G401.6 (cell line): ENCODE data around the gene RMP24.
"Not testable (repeated sequence)": the region's sequence is repeated elsewhere in the genome, so short reads cannot be mapped to it uniquely, and the experiment has no call there.

ENCODE experiments used
- FAIRE-seq: peaks from 2 replicates; lab custom pipeline; 2012; peaks lifted over from hg19 to GRCh38; lab: Jason Lieb, UNC

RMP24 gene

DNA sequence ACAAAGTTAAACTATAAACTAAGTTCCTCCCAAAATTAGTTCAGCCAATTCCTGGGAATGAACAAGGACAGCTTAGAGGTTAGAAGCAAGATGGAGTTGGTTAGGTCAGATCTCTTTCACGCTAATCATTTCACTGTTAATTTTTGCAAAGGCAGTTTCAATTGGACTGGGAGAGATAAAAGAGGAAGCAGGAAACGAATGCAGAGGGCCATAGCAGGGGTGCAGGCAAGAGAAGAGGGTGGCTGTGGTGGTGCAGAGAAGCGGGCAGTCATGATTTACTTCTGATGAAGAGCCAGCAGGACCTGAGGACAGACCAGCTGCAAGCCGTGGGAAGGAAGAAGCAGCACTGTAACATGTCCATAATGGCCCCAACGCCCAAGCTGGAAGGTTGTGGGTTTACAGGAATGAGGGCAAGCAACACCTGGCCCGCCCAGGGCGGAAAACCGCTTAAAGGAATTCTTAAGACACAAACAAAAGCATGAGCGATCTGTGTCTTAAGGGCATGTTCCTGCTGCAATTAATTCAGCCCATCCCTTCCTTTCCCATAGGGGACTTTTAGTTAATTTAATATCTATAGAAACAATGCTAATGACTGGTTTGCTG is 4.1 kb upstream of the RMP24 start:
- no peak for FAIRE-seq

DNA sequence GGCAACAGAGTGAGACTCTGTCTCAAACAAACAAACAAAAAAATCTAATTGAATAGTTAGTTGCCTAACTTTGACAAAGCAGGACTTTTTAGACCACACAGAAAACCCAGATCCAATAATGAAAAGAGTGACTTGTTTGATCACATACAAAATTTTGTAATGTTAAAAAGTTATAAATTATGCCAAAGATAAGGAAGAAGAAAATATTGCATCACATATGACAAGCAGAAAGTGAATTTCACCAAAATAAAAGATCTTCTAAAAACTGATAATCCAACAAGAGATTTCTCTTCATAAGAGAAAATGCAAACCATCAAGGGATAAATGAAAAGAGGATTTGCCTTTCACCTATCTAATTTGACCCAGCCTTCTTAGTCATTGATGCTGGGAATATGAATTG is 2.8 kb upstream of the RMP24 start:
- no peak for FAIRE-seq

DNA sequence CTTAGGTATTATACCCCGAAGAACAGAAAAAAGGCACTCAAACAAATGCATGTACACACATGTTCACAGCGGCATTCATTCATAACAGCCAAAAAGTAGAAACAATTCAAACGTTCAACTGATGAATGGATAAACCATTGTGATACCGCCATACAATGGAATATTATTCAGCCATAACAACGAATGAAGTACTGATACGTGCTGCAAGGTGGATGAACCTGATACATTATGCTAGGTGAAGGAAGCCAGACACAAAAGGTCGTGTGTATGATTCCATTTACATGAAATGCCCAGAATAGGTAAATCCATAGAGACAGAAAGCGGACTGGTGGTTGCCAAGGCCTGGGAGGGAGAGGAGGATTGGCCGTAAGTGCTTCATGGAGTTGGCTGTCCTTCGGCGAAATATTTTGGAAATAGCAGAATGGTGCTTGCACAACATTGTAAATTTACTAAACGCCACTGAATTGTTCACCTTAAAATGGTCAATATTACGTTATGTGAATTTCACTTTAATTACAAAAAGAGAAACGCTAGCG is 750 bp upstream of the RMP24 start:
- FAIRE-seq = no peak

GRCh38 chr18:35973650-35974049 is 1.2 kb downstream of the RMP24 start:
- FAIRE-seq = no peak

GRCh38 chr18:35974181-35974580 is 1.7 kb downstream of the RMP24 start:
- FAIRE-seq = no peak

DNA sequence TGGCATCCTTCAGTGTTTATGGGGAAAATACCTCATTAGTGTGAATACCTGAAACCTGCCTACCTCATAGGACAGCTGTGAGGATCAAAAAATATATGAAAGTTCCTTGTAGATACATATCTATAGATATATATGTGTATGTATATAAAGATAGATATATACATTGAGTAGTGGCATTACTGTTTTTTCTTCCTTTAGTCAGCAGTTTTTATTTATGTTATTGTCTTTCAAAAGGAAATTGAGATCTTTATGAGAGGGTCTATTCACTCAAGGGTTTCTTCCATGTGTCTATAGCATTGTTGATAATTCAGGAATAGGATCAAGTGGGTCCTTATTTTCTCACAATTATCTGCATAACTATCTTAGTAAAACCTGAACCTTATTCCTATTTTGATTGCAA is 6.6 kb downstream of the RMP24 start:
- no peak for FAIRE-seq

DNA sequence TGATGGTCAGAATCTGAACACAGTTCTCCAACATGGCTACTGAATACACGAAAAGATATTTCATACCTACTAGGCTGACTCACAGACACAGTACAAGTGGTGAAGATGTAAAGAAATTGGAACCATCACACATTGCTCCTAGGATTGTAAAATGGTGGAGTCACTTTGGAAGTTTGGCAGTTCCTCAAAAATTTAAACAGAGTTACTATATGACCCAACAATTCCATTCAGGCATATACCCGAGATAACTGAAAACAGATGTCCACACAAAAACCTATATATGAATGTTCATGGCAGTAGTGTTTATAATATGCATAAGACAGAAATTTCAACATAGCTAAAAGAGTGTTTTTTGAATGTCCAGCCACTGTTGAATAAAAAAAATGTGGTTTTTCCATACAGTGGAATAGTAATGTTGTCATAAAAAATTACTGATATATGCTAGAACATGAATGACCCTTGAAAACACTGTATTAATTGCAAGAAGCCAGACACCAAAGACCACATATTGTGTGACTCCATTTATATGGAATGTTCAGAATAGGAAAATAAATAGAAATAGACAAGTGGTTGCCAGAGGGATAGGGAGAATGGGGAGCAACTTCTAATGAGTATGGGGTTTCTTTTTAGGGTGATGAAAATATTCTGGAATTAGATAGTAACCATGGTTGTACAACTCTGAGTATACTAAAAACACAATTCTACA is 10.1 kb downstream of the RMP24 start:
- FAIRE-seq = no peak

DNA sequence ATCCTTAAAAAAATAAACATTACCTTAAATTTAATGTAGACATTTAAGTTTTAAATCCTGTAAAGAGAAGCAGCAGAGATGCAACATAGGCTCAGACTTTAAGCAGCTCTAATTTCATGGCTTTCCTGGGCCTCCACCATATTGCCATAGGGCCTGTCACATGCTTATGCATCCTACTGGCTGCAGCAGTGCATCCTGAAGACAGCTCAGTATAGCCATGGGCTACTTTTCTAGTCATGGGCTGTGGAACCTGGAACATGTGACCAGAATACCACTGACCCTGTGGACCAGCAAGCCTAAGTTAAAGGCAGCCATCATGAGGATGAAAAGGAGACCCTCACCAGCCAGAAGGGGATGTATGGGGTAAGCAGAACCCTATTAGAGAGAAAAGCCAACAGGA is 10.7 kb downstream of the RMP24 start:
- no peak for FAIRE-seq

DNA sequence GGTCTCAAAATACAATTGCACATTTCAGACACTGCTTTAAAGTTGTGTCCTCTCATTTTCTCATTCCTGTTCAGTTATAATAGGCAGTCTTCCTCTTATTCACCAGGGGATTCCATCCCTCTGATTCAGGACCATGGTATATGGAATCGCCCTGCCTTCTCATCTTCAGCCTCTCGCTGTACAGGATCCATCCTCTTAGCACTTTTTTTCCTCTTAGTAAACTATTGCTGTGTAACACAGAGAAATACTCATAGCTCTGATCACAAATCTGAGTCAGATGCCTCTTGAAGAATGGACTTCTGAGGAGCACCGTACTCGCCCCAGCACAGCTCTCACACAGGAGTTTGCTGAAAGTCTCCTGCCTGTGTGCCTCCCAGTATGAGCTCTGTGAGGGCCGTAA is 11.3 kb downstream of the RMP24 start:
- no peak for FAIRE-seq

DNA sequence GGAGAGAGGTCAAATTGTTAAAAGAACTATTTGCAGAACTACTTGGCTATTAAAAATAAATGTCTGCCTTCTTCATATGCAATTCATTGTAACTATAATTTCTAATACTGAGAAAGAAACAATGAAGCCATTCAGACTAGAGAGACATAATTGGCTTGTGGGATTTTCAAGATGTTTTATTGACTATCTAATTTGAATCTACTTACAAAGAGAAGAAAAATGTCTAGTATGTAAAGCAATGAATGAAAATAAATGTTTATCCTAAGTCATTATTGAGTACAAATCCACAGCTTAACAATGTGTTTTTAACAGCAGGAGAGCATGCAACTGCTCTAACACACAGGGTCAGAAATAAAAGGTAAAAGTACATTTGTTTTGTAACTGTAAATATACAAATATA is 19.2 kb downstream of the RMP24 start:
- no peak for FAIRE-seq

DNA sequence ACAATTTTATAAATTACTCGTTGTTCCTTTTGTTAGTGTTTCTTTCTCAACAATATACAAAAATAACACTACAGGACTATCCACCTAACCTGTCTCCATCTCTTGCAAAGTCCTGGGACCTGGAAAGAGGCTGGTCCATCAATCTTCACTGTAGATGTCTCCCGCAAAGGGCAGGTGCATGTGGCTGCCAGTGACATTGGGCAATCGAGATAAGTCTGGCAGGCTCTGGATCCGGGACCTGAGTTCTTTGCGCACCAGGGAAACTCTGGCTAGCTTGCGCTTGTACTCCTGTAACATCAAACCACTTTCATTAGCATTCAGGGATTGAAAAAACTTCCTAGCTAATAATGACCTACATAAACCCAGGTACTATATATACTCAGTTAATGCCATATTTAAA is 20.5 kb downstream of the RMP24 start:
- FAIRE-seq = no peak

DNA sequence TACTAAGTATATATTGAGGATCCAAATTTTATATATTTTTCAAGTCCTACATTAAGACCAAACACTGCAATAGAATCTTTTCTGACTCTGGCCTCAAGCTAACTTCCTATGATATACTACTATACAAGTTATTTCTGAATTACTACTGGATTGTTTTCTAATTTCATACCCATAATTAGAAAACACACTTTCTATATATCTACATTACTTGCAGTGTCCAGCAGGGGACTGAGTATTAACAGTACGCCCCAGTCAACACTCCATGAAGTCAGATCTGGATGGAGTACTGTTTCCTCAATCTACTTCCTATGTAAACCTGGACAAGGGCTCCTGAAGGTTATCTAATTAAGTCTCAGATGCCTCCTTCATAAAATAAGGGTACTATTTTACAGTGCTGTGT is 26.5 kb downstream of the RMP24 start:
- FAIRE-seq = no peak

- FAIRE-seq = no peak
Measured at GRCh38 chr18:35999925-36000324, 27.4 kb downstream of the RMP24 start.

- no peak for FAIRE-seq
Measured at GRCh38 chr18:36006997-36007396, 34.5 kb downstream of the RMP24 start.

DNA sequence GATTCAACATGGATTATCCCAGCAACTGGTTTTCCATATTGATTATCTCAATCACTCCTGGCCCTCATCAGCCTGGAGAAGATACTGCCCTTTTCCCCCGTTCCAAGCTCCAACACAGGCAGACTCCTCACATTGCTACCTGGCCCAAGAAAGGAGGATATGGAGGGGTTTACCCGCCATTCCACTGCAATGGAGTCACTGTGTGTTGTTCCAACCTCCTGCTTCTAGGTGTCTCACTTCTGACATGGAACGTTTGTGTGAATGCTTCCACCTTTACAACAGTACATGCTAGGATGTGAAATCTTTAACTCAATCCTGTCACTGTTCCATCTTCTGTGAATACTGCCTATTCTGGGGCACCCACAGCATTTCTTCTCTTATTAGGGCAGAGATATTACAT is 36.7 kb downstream of the RMP24 start:
- no peak for FAIRE-seq

- no peak for FAIRE-seq
Measured at GRCh38 chr18:36012891-36013290, 40.4 kb downstream of the RMP24 start.

DNA sequence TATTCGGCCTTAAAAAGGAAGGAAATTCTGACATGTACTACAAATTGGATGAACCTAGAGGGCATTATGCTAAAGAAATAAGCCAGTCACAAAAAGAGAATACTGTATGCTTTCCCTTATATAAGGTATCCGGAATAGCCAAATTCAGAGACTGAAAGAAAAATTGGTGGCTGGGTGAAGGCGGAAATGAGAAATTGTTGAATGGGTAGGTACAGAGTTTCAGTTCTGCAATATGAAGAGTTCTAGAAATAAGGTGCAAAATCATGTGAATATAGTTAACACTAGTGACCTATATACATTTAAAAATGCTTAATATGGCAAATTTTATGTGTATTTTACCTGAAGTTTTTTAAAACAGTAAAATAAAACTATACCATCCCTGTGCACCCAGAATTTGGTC is 43.1 kb downstream of the RMP24 start:
- no peak for FAIRE-seq

- FAIRE-seq = no peak
Measured at GRCh38 chr18:36017232-36017631, 44.8 kb downstream of the RMP24 start.

DNA sequence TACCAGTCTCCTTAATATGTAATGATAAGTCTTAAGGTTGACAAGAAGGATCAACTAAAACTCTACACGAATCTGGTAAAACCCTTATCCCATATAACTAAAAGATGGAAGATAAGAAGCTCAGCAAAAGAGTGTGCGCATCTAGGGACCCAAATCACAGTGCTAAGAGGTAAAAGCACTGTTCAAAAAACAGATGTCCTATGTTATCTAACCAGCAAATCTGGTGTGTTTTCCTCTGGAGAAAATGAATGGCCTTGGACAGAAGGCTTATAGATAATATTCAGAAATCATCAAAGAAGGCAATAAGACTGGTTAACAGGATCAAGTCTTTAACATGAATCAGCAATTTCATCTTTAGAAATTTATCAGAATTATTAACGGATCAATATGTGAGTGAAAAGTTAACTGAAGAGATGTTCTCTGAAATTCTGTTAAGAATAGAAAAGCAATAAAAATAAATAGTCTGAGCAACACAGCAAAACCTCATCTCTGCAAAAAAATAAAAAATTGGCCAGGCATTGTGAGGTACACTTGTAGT is 47.8 kb downstream of the RMP24 start:
- no peak for FAIRE-seq

DNA sequence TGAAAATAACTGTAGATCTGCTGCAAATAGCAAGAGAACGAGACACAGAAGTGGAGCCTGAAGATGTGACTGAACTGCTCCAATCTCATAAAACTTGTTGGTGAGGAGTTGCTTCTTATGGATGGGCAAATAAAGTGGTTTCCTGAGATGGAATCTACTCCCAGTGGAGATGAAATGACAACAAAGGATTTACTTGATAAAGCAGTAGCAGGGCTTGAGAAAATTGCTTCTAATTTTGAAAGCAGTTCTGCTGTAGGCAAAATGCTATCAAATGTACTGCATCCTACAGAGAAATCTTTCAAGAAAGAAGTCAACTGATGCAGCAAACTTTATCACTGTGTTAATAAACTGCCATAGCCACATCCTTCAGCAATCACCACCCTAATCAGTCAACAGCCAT is 50.9 kb downstream of the RMP24 start:
- no peak for FAIRE-seq

DNA sequence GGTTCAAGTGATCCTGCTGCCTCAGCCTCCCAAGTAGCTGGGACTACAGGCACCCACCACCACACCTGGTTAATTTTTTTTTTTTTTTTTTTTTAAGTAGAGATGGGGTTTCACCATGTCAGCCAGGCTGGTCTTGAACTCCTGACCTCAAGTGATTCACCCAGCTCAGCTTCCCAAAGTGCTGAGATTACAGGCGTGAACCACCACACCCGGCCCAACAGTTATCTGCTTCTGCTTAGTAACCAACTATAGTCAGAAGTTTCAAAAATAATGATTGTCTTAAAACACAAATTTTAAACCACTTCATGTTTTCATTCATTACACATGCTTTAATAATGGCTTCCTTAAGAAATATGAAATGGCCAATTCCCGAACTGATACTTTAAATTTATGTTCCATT is 51.8 kb downstream of the RMP24 start:
- not testable (repeated sequence) for FAIRE-seq

- FAIRE-seq = no peak
Measured at GRCh38 chr18:36025025-36025424, 52.5 kb downstream of the RMP24 start.

DNA sequence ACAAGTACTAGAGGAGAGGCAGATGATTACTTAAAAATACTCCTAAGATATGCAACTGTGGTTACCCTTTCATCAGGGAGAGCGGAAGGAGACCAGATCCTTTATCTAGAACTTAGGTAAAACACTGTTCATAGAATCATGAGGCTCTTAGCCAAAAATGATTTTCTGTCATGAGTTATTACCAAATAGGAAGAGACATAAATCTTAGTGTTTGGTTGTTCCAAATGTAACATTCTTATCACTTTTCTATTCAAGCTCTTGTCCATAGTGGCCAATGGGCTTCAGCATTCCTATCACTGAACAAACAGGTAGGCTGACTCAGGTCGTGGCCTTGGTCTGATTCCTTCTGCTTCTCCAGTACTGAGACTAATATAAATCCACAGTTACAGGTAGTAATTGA is 56.4 kb downstream of the RMP24 start:
- no peak for FAIRE-seq
